HCT116 (cell line): ENCODE results near the gene MAML2. TPM values are rescaled to one million over a fixed set of nuclear protein-coding genes. Genes with fewer than 3 reads are reported as not detected.

Experiments
- ATAC-seq: fragments of 200-7000 bp; cut with Tn5 transposase; 2 replicates; pipeline ENCODE4 v1.9.1; 2020; ENCODE audit warnings: mild to moderate bottlenecking, moderate library complexity
- BruUV-seq: library from RNA; stranded (reverse); fragments of 400-500 nt; replicated peaks from 2 replicates; lab custom pipeline; 2021; lab: Mats Ljungman, UMichigan
- CTCF ChIA-PET: fragments of 300-600 bp; sonication (Branson Sonifier 250); formaldehyde crosslinking; loops from one replicate; lab custom pipeline; 2021; ENCODE audit warnings: antibody characterized with exemption; lab: Charles Lee
- POLR2A ChIA-PET: fragments of 300-600, 350-600 bp; sonication (Branson Sonifier 250); formaldehyde crosslinking; loops from one replicate; lab custom pipeline; 2021; ENCODE audit warnings: antibody characterized with exemption; lab: Charles Lee
- RAD21 ChIA-PET, 2 experiments: fragments of 300-600 bp; sonication (Branson Sonifier 250); formaldehyde crosslinking; loops; one replicate each; lab custom pipeline; 2023; ENCODE audit warnings: low total read pairs in 2 of 2; ENCODE audit not compliant: uncharacterized antibody in 2 of 2, unreplicated experiment in 2 of 2, low non-redundant PET in 1 of 2; lab: Charles Lee
- DNase-seq: peaks from one replicate; pipeline ENCODE4 v3.0.0-alpha.2; 2010; ENCODE audit warnings: low read depth, low spot score
- H2AFZ ChIP-seq: fragments of 200-600 bp; shearing (Covaris generic), sonication (generic); 2 replicates; pipeline ENCODE4 v1.6.1; 2017; ENCODE audit warnings: low read depth, mixed run types, mixed read lengths, antibody characterized with exemption, low read length; ENCODE audit not compliant: poor library complexity, severe bottlenecking
- H3K27ac ChIP-seq: 2 replicates; pipeline ENCODE4 v1.5.1; 2012; ENCODE audit warnings: low read depth, low read length
- H3K27me3 ChIP-seq: fragments of 200-600 bp; sonication (generic); 2 replicates; pipeline ENCODE4 v1.6.1; 2016; ENCODE audit warnings: mixed run types, low read length, mixed read lengths; ENCODE audit not compliant: insufficient read depth
- H3K36me3 ChIP-seq, 2 experiments: fragments of 200-500 bp in 1 of 2; fragments of 200-600 bp in 1 of 2; sonication (Bioruptor generic) in 1 of 2; sonication (generic) in 1 of 2; 2 replicates each; pipeline versions ENCODE4 v1.5.1 to v1.6.1; 2014 to 2016; ENCODE audit warnings: low read length in 2 of 2, inconsistent platforms in 1 of 2, mixed read lengths in 1 of 2, mixed run types in 1 of 2; ENCODE audit not compliant: insufficient read depth in 2 of 2, control insufficient read depth in 1 of 2
- H3K4me1 ChIP-seq, 2 experiments: fragments of 200-600 bp in 1 of 2; sonication (generic) in 1 of 2; 2 replicates each; pipeline versions ENCODE4 v1.5.1 to v1.6.1; 2012 to 2017; ENCODE audit warnings: low read length in 2 of 2, inconsistent platforms in 1 of 2, mild to moderate bottlenecking in 1 of 2, mixed read lengths in 1 of 2, mixed run types in 1 of 2, moderate library complexity in 1 of 2; ENCODE audit not compliant: insufficient read depth in 2 of 2, control insufficient read depth in 1 of 2
- H3K4me2 ChIP-seq: fragments of 200-600 bp; sonication (generic); 2 replicates; pipeline ENCODE4 v1.6.1; 2017; ENCODE audit warnings: mixed run types, low read length, mixed read lengths
- H3K4me3 ChIP-seq, 2 experiments: fragments of 200-600 bp in 1 of 2; sonication (generic) in 1 of 2; replicated peaks in 1 of 2; 2 replicates each; pipeline ENCODE4 v1.5.1; 2011 to 2016; ENCODE audit warnings: low read length in 2 of 2, control low read depth in 1 of 2, low read depth in 1 of 2, mild to moderate bottlenecking in 1 of 2, mixed read lengths in 1 of 2, mixed run types in 1 of 2
- H3K79me2 ChIP-seq: fragments of 200-600 bp; sonication (generic); 2 replicates; pipeline ENCODE4 v1.6.1; 2017; ENCODE audit warnings: mild to moderate bottlenecking, mixed run types, low read length, moderate library complexity, mixed read lengths; ENCODE audit not compliant: insufficient read depth
- H3K9ac ChIP-seq: fragments of 200-600 bp; sonication (generic); 2 replicates; pipeline ENCODE4 v1.6.1; 2016; ENCODE audit warnings: low read length, mixed read lengths
- H3K9me2 ChIP-seq: fragments of 200-600 bp; sonication (generic), shearing (Covaris generic); 2 replicates; pipeline ENCODE4 v1.6.1; 2017; ENCODE audit warnings: mixed run types, mild to moderate bottlenecking, moderate library complexity; ENCODE audit not compliant: insufficient read depth
- H3K9me3 ChIP-seq, 2 experiments: fragments of 200-500 bp in 1 of 2; fragments of 200-600 bp in 1 of 2; sonication (Bioruptor generic) in 1 of 2; sonication (generic) in 1 of 2; 2 replicates each; pipeline ENCODE4 v1.6.1; 2014 to 2017; ENCODE audit warnings: low read length in 2 of 2, mixed read lengths in 2 of 2, inconsistent platforms in 1 of 2, low read depth in 1 of 2, mild to moderate bottlenecking in 1 of 2, mixed run types in 1 of 2, moderate library complexity in 1 of 2; ENCODE audit not compliant: control insufficient read depth in 1 of 2, insufficient read depth in 1 of 2
- H4K20me1 ChIP-seq: fragments of 200-600 bp; sonication (generic), shearing (Covaris generic); 2 replicates; pipeline ENCODE4 v1.6.1; 2017; ENCODE audit warnings: mixed run types, mild to moderate bottlenecking, moderate library complexity; ENCODE audit not compliant: insufficient read depth
- ATF3 ChIP-seq: IDR thresholded peaks from 2 replicates; pipeline ENCODE4 v1.6.1; 2012
- CBX3 ChIP-seq: IDR thresholded peaks from 2 replicates; pipeline ENCODE4 v1.6.1; 2012; ENCODE audit warnings: low read depth
- CTCF ChIP-seq, 3 experiments: fragments of 200-600 bp in 1 of 3; sonication (generic) in 1 of 3; IDR thresholded peaks in 2 of 3; conservative IDR thresholded peaks in 1 of 3; 2 replicates each; pipeline ENCODE4 v1.5.1; 2012 to 2017; ENCODE audit warnings: low read depth in 2 of 3, low read length in 2 of 3, antibody characterized with exemption in 1 of 3, borderline replicate concordance in 1 of 3, control low read depth in 1 of 3, mild to moderate bottlenecking in 1 of 3, mixed read lengths in 1 of 3, mixed run types in 1 of 3, moderate library complexity in 1 of 3; ENCODE audit not compliant: insufficient read depth in 1 of 3
- ELF1 ChIP-seq: IDR thresholded peaks from 2 replicates; pipeline ENCODE4 v1.6.1; 2012; ENCODE audit warnings: low read depth, borderline replicate concordance
- EZH2 ChIP-seq: fragments of 200-600 bp; sonication (generic); IDR thresholded peaks from 2 replicates; pipeline ENCODE4 v1.6.1; 2017; ENCODE audit warnings: antibody characterized with exemption, mixed run types
- EZH2phosphoT487 ChIP-seq: fragments of 200-600 bp; IDR thresholded peaks from 2 replicates; pipeline ENCODE4 v1.6.1; 2018; ENCODE audit warnings: antibody characterized with exemption, borderline replicate concordance
- FOSL1 ChIP-seq: IDR thresholded peaks from 2 replicates; pipeline ENCODE4 v1.6.1; 2012; ENCODE audit warnings: low read depth
- JUND ChIP-seq: IDR thresholded peaks from 2 replicates; pipeline ENCODE4 v1.6.1; 2012
- POLR2A ChIP-seq: IDR thresholded peaks from 2 replicates; pipeline ENCODE4 v1.7.0; 2011; ENCODE audit warnings: borderline replicate concordance; ENCODE audit not compliant: insufficient read depth, insufficient read length; ENCODE audit errors: extremely low read depth
- RAD21 ChIP-seq: IDR thresholded peaks from 2 replicates; pipeline ENCODE4 v1.6.1; 2012; ENCODE audit warnings: low read depth, mild to moderate bottlenecking
- REST ChIP-seq: IDR thresholded peaks from 2 replicates; pipeline ENCODE4 v1.6.1; 2012; ENCODE audit warnings: low read depth
- SIN3A ChIP-seq: IDR thresholded peaks from 2 replicates; pipeline ENCODE4 v1.6.1; 2012; ENCODE audit warnings: low read depth
- TCF7L2 ChIP-seq: IDR thresholded peaks from 2 replicates; pipeline ENCODE4 v1.7.0; 2011; ENCODE audit warnings: borderline replicate concordance, inconsistent platforms; ENCODE audit not compliant: insufficient read depth, insufficient read length; ENCODE audit errors: extremely low read depth
- YY1 ChIP-seq: IDR thresholded peaks from 2 replicates; pipeline ENCODE4 v1.6.1; 2011; ENCODE audit warnings: low read length, low read depth, moderate library complexity, mild to moderate bottlenecking; ENCODE audit not compliant: insufficient replicate concordance; ENCODE audit errors: extremely low read depth
- ZFX ChIP-seq: fragments of 450-650 bp; IDR thresholded peaks from 2 replicates; pipeline ENCODE4 v1.6.1; 2017
- ZNF274 ChIP-seq: fragments of 200-500 bp; sonication (Bioruptor generic); IDR thresholded peaks from 2 replicates; pipeline ENCODE4 v1.6.1; 2014; ENCODE audit warnings: mild to moderate bottlenecking, low read depth, low read length, inconsistent platforms
- intact Hi-C: fragments of 100-400 bp; cut with micrococcal nuclease; formaldehyde crosslinking; loops from 2 replicates; pipeline ENCODE4 v1.10.0; 2022
- total RNA-seq: library from RNA; stranded (reverse); gene quantifications from one replicate; pipeline ENCODE4 v1.2.1, GENCODE V29; 2021; ENCODE audit not compliant: unreplicated experiment

The MAML2 gene
- total RNA-seq, 1 experiment from 2014 or later, result 2.6 TPM

- Histone ChIP-seq H3K4me2 (no peak overlapping the region), H3K4me1 (no peaks in the 10 kb centered on the region), H3K27me3 (no peaks in the 10 kb centered on the region), H4K20me1 (no peaks in the 10 kb centered on the region)
- POLR2A ChIA-PET, result no interaction called here
- DNase-seq, result no peak
- BruUV-seq, result no TSS peak
- TF ChIP-seq CBX3, result no peak
- TF ChIP-seq RAD21, result no peak
- no peak for TF ChIP-seq POLR2A
- TF ChIP-seq ELF1, result no peak
- TF ChIP-seq REST, result no peak
- no peak for TF ChIP-seq YY1
- no peak for TF ChIP-seq ATF3
- TF ChIP-seq FOSL1, result no peak
- no peak for TF ChIP-seq JUND
- no peak for TF ChIP-seq ZFX
- no peak for TF ChIP-seq SIN3A
- TF ChIP-seq EZH2phosphoT487, result no peak
- TF ChIP-seq TCF7L2, result no peak
- no peak for TF ChIP-seq ZNF274
- no peak for TF ChIP-seq EZH2
- TF ChIP-seq CTCF (IDR thresholded peaks at IDR 0.05 in 2 of 3, conservative IDR thresholded peaks at IDR 0.05 in 1 of 3; ENCODE audit: borderline replicate concordance in 1 of 3, insufficient read depth in 1 of 3, low read depth in 2 of 3, low read length in 2 of 3), result no peak
- TF ChIP-seq, all 23 proteins: peak for 0
- no peak overlapping the region for H3K4me3 ChIP-seq
- intact Hi-C loops, result no loop called here
- H3K36me3 ChIP-seq, result no peaks in the 10 kb centered on the region
- H3K9ac ChIP-seq, result no peak overlapping the region
- no peak overlapping the region for H2AFZ ChIP-seq
- no peaks in the 10 kb centered on the region for H3K9me2 ChIP-seq
- ChIA-PET CTCF (no interaction called here), RAD21 (no interaction called here)
- no peak overlapping the region for H3K27ac ChIP-seq
- no peak for ATAC-seq
- no peaks in the 10 kb centered on the region for H3K79me2 ChIP-seq
- H3K9me3 ChIP-seq, result no peaks in the 10 kb centered on the region
Observed at GRCh38 chr11:96290031-96290430, 53.0 kb downstream of the MAML2 start.
